Pulmonary artery endothelial cell (primary cell): ENCODE data around the gene SFTPA2. TPM values are rescaled to one million over a fixed set of nuclear protein-coding genes. Genes with fewer than 3 reads are reported as not detected.
"Not testable (repeated sequence)": the region's sequence is repeated elsewhere in the genome, so short reads cannot be mapped to it uniquely, and the experiment has no call there.

Experiments used
- DNase-seq: peaks from one replicate; pipeline ENCODE4 v3.0.0-alpha.2; 2011; ENCODE audit warnings: low read depth, low spot score
- total RNA-seq: library from RNA; depleted of rRNA; stranded (reverse); fragments of >200 nt; gene quantifications from 2 replicates; pipeline ENCODE4 v1.2.3, GENCODE V29; 2014

Gene SFTPA2
- total RNA-seq, 1 donor from 2014 or later = not detected

GRCh38 chr10:79559726-79560125 is 481 bp downstream of the SFTPA2 start:
- no peak for DNase-seq

- DNase-seq = not testable (repeated sequence)
These were observed 3.2 kb downstream of the SFTPA2 start for GRCh38 chr10:79556961-79557360.

GRCh38 chr10:79555354-79556309 is 4.6 kb downstream of the SFTPA2 start:
- no peak for DNase-seq

- no peak for DNase-seq
These were observed 8.1 kb downstream of the SFTPA2 start for GRCh38 chr10:79552143-79552542.

- no peak for DNase-seq
These were observed 12.2 kb downstream of the SFTPA2 start for GRCh38 chr10:79547973-79548372.

DNA sequence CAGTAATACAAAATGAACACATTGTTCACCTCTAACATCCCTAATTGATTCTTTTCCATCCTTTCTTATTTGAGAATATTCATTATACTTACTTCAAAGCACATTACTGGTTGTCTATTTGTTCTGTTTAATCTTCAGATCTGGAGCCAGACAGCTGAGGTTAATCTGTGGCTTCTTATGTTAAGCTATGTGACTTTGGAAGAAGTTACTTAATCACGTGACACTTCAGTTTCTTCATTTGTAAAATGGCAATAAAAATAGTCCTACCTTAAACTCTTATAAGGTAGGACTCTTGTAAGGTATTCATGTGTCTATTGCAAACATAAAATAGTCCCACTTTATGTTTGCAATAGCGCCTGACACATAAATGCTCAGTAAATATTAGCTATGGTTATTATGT is 13.1 kb downstream of the SFTPA2 start:
- not testable (repeated sequence) for DNase-seq

DNA sequence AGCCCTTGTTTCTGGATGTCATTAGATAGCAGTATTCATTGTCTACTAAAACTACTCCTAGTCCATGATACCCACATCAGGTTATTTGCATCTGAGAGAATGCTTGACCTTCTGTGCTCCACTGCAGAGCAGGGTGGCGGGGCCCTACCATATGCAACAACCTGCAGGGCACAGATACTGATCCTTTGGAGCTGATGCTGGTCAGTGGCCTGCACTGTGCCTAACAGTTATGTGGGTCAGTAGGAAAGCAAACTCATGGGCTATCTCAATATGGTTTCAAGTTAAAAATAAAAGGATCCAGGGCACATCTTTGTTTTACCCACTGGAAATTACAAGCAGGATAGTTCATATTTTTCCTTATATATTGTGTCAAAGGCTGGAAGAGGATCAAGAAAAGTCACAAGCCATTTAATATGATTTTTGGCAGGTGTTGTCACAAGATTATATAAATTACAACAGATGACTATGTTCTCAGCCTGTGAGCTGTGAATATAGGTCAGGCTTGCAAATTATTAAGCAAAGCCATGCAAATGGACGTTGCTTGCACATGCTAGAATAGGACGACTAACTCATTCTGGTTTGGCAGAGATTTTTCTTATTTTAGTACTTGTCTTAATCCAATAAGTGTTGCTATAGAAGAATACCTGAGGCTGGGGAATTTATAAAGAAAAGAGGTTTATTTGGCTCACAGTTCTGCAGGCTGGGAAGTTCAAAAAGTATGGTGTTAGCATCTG is 15.1 kb downstream of the SFTPA2 start:
- DNase-seq = not testable (repeated sequence)

DNA sequence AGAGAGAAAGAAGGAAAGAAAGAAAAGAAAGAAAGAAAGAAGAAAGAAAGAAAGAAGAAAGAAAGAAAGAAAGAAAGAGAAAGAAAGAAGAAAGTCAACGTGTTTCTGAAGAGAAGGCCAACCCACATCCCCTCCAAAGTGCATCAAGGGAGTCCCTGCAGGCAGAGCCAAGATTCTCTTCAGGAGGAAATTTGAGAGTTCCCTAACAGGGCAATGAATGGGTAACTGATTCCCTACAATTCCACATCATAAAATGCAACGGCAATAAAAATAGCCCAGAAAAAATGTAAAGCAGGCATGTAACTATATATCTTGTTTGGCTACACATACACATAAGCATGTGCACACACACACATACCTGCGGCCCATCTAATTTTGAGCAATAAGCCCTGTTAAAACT is 15.8 kb downstream of the SFTPA2 start:
- DNase-seq = not testable (repeated sequence)

- no peak for DNase-seq
These were observed 17.6 kb downstream of the SFTPA2 start for GRCh38 chr10:79542626-79543025.

- not testable (repeated sequence) for DNase-seq
These were observed 19.3 kb downstream of the SFTPA2 start for GRCh38 chr10:79540930-79541329.

DNA sequence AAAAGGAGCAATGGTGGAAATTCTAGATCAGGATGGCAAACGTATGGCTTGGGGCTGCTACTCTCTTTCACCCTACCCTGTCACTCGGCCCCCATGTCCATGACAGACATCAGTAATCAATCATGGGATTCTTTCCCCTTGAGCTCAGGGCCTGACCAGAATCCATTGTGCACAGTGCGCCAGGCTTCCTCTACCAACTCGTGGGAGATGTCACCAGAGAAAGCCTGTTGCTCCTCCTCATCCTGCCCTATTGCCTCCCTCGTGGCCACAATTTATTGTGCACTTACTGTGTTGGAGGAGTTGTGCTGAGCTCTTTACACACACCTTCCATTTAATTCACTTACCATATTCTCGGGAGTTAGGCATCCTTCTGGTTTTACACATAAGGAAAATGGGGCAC is 21.9 kb downstream of the SFTPA2 start:
- DNase-seq = not testable (repeated sequence)

- DNase-seq = not testable (repeated sequence)
These were observed 26.4 kb downstream of the SFTPA2 start for GRCh38 chr10:79533903-79534175.

GRCh38 chr10:79533142-79533902 is 26.9 kb downstream of the SFTPA2 start:
- DNase-seq = not testable (repeated sequence)

DNA sequence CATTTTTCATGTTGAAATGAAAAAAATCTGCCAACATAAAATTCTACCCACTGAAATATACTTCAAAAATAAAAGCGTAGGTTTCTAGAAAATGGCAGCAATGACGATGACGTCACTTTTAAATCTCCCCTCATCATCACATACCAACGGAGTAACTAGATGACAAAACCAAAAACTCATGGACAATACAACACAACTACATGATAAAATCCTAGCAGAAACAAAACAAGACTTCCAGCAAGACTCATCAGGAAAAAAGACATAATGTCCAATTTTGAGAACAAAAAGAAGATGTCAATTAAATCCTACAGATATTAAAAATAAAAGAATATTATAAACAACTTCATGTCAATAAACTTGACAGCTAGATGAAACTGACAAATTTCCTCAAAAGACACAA is 31.9 kb downstream of the SFTPA2 start:
- DNase-seq = not testable (repeated sequence)

GRCh38 chr10:79525049-79525710 is 35.0 kb downstream of the SFTPA2 start:
- not testable (repeated sequence) for DNase-seq

- DNase-seq = not testable (repeated sequence)
These were observed 36.9 kb downstream of the SFTPA2 start for GRCh38 chr10:79523157-79523853.

DNA sequence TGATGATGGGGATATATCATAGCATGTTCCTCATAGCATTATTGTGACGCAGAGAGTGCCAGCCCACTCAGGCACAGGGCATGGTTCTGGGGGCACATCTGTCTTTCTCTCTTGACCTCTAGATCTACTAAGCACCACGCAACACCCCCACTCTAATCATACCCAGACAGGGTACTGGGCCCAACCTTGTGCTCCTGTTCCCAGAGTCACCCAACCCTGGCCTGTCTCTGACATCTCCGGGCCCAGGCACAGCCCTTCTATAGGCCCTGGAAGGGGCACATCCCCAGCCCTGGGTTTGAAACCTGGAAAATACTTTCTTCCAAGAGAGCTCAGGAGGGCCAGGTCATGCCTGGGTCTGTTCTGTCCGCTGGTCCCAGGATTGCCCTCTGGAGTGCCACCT is 37.7 kb downstream of the SFTPA2 start:
- not testable (repeated sequence) for DNase-seq

DNA sequence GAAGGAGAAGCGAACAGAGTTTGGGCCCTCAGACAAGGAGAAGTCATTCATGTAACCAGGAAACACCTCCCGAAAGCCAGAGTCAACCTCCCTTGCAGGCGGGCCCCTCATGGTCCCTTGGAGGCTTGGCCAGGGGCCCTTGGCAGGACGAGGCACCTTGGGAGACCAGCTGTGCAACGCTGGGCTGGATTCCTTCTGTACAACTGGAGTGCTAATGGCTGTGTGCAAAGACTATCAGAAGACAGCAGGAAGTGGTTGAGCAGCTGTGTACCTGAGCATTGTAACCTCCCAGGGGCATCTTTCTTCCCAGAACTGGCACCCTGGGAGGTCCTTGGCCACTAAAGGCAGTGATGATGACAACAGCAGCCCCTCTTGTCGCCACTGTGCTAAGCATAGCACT is 38.5 kb downstream of the SFTPA2 start:
- DNase-seq = not testable (repeated sequence)

DNA sequence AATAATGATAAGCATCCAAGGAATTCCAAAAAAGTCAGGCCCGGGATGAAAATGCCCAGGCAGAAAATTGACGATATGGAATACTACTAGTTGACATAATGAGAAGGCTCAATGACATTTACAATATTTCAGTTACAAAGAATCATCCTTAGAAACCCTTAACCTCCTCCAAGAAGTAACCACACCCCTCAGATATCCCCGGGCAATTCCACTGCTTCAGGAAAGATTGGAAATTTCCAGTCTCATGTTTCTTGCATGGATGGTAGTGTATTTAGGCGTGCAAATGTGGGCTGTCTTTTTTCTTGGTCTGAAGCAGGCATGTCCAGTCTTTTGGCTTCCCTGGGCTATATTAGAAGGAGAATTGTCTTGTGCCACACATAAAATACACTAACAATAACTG is 42.6 kb downstream of the SFTPA2 start:
- not testable (repeated sequence) for DNase-seq

GRCh38 chr10:79516532-79517205 is 43.5 kb downstream of the SFTPA2 start:
- not testable (repeated sequence) for DNase-seq
